ENCODE data around the gene MBOAT1. TPM values are rescaled to one million over a fixed set of nuclear protein-coding genes. Genes with fewer than 3 reads are reported as not detected.

MBOAT1 gene
- total RNA-seq, 2 donors from 2014 or later, result 4.6 to 10.1 TPM

- TF ChIP-seq, protein P1, sequence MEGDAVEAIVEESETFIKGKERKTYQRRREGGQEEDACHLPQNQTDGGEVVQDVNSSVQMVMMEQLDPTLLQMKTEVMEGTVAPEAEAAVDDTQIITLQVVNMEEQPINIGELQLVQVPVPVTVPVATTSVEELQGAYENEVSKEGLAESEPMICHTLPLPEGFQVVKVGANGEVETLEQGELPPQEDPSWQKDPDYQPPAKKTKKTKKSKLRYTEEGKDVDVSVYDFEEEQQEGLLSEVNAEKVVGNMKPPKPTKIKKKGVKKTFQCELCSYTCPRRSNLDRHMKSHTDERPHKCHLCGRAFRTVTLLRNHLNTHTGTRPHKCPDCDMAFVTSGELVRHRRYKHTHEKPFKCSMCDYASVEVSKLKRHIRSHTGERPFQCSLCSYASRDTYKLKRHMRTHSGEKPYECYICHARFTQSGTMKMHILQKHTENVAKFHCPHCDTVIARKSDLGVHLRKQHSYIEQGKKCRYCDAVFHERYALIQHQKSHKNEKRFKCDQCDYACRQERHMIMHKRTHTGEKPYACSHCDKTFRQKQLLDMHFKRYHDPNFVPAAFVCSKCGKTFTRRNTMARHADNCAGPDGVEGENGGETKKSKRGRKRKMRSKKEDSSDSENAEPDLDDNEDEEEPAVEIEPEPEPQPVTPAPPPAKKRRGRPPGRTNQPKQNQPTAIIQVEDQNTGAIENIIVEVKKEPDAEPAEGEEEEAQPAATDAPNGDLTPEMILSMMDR (IDR thresholded peaks at IDR 0.05), result no peak
- TF ChIP-seq POLR2A (IDR thresholded peaks at IDR 0.05), result no peak
- intact Hi-C loops (cut with DNase I), result no loop called here
- DNase-seq, result no peak
- H3K36me3 ChIP-seq (replicated peaks in 1 of 2; ENCODE audit: insufficient read depth in 1 of 2, low read depth in 2 of 2), result no peaks in the 10 kb centered on the region
- H3K27ac ChIP-seq, result no peak overlapping the region
- no peaks in the 10 kb centered on the region for H3K27me3 ChIP-seq
- H3K4me1 ChIP-seq, result no peaks in the 10 kb centered on the region
- no peak for ATAC-seq
- no peak overlapping the region for H3K4me3 ChIP-seq
- 77 to 88% methylated on average over 2 of the region's 2 CpGs for WGBS, 2 donors
- no peaks in the 10 kb centered on the region for H3K9me3 ChIP-seq
Measured at GRCh38 chr6:20166210-20166609, 46.1 kb downstream of the MBOAT1 start.

DNA sequence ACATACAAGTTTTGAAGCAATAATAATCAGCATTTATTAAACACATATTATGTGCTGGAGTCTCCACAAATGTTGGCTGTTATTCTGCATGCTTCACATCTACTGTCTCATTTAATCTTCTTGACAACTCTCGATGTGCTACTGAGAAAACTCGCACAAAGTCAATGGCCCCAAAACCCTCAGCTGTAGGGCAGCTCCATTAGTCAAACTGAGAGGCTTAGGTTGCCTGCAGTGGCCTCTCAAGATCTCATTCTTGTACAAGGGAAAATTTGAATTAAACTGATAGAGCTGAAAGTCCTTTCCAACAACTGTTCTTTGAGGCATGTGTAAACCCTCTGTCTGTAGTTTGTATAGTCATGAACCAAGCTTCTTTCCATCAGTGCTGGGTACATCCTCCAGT lies 49.8 kb downstream of the MBOAT1 start:
- ATAC-seq, result no peak
- intact Hi-C loops (cut with DNase I), result no loop called here
- no peaks in the 10 kb centered on the region for H3K36me3 ChIP-seq (replicated peaks in 1 of 2; ENCODE audit: insufficient read depth in 1 of 2, low read depth in 2 of 2)
- H3K9me3 ChIP-seq, result no peaks in the 10 kb centered on the region
- DNase-seq, result no peak
- TF ChIP-seq, protein P1 (IDR thresholded peaks at IDR 0.05), result no peak
- no peak for TF ChIP-seq POLR2A (IDR thresholded peaks at IDR 0.05)
- peaks cover 6% of the 10 kb centered on the region for H3K4me1 ChIP-seq
- no peaks in the 10 kb centered on the region for H3K27me3 ChIP-seq
- H3K27ac ChIP-seq, result no peak overlapping the region
- no peak overlapping the region for H3K4me3 ChIP-seq
- 65 to 93% methylated on average over 2 of the region's 2 CpGs for WGBS, 2 donors

DNA sequence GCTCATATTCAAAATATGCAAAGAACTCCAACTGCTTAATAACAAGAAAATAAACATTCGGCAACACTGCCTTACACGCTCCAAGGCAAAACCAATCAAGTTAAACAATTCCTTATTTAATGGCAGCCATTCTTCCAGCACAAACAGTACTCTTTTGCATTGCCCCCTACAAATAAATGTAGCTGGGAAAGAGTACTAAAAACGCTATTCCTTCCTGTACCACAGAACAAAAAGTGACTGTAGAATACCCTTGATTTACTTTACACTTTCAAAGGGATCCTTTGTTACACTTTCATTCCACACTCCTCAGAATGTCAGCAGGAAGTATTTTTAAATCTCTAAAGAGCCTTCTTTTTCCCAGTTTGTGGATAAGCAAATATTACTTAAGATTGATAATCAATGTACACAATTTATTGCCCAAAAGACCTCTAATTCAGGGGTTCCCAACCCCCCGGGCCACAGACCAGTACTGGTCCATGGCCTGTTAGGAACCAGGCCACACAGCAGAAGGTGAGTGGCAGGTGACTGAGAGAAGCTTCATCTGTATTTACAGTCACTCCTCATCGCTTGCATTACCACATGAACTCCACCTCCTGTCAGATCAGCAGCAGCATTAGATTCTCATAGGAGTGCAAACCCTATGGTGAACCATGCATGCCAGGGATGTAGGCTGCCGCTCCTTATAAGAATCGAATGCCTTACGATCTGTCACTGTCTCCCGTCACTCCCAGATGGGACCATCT lies 51.6 kb downstream of the MBOAT1 start:
- H3K9me3 ChIP-seq, result no peaks in the 10 kb centered on the region
- H3K4me1 ChIP-seq, result peaks cover 6% of the 10 kb centered on the region
- ATAC-seq (no peak), DNase-seq (no peak)
- H3K27me3 ChIP-seq, result no peaks in the 10 kb centered on the region
- H3K27ac ChIP-seq, result peak overlapping the region; percentile 6 to 47 (median 22)
- H3K36me3 ChIP-seq (replicated peaks in 1 of 2; ENCODE audit: insufficient read depth in 1 of 2, low read depth in 2 of 2), result no peaks in the 10 kb centered on the region
- WGBS, 2 donors, result 74 to 77% methylated on average over 9 of the region's 9 CpGs
- no peak overlapping the region for H3K4me3 ChIP-seq
- TF ChIP-seq POLR2A (IDR thresholded peaks at IDR 0.05), result no peak
- TF ChIP-seq, protein P1 (IDR thresholded peaks at IDR 0.05), result no peak
- intact Hi-C loops (cut with DNase I), result no loop called here

- Histone ChIP-seq H3K9me3 (no peaks in the 10 kb centered on the region), H3K4me1 (peaks cover 6% of the 10 kb centered on the region), H3K36me3 (replicated peaks in 1 of 2; ENCODE audit: insufficient read depth in 1 of 2, low read depth in 2 of 2) (no peaks in the 10 kb centered on the region), H3K4me3 (no peak overlapping the region), H3K27me3 (no peaks in the 10 kb centered on the region), H3K27ac (peak overlapping the region in 3 of 4 donors; percentile 6 to 47 (median 31))
- ATAC-seq, result no peak
- DNase-seq, result no peak
- WGBS, 2 donors, result 69 to 73% methylated on average over 5 of the region's 5 CpGs
- TF ChIP-seq, protein P1 (IDR thresholded peaks at IDR 0.05), result no peak
- no peak for TF ChIP-seq POLR2A (IDR thresholded peaks at IDR 0.05)
- intact Hi-C loops (cut with DNase I), result no loop called here
Measured at GRCh38 chr6:20159781-20160540, 52.3 kb downstream of the MBOAT1 start.
